ENCODE data around the gene PFDN2. TPM values are rescaled to one million over a fixed set of nuclear protein-coding genes. Genes with fewer than 3 reads are reported as not detected.
"Not testable (repeated sequence)": the region's sequence is repeated elsewhere in the genome, so short reads cannot be mapped to it uniquely, and the experiment has no call there.

The PFDN2 gene
- total RNA-seq, 5 donors from 2014 or later (not counting 1 experiment from before 2014, with no cell fraction given) = 32.4 to 48.3 (median 42.1) TPM

- POLR2A ChIA-PET = interaction anchor here in 1 of 2 donors (0.5 kb wide), 1 partner anchor 23 kb away, joined by 3 read pairs; no protein-coding TSS in a partner anchor
- Histone ChIP-seq H3K36me3 (ENCODE audit: control insufficient read depth in 2 of 2, extremely low read depth in 1 of 2, insufficient read depth in 1 of 2, low read length in 1 of 2) (peaks cover 23 to 70% of the 10 kb centered on the region in 2 donors), H3K27ac (ENCODE audit: low read length) (no peak overlapping the region), H3K9me3 (no peaks in the 10 kb centered on the region), H3K27me3 (replicated peaks in 1 of 2; ENCODE audit: control insufficient read depth in 2 of 2, extremely low read depth in 1 of 2, insufficient read depth in 2 of 2, low read length in 1 of 2) (no peaks in the 10 kb centered on the region), H3K4me3 (ENCODE audit: control insufficient read depth in 1 of 2, extremely low read depth in 1 of 2, low read length in 1 of 2) (no peak overlapping the region), H3K4me1 (ENCODE audit: control insufficient read depth in 1 of 2, extremely low read depth in 1 of 2, insufficient read depth in 2 of 2, low read length in 2 of 2) (peaks cover 12 to 23% of the 10 kb centered on the region in 2 experiments)
- no CpG with 5 or more reads among the region's 6 CpGs for WGBS (ENCODE audit: insufficient coverage)
- Mint-ChIP-seq H3K4me1 (peaks cover 44 to 49% (median 48%) of the 10 kb centered on the region in 3 donors), H3K36me3 (peaks cover 57% of the 10 kb centered on the region), H3K4me3 (no peak overlapping the region), H3K27ac (no peak overlapping the region), H3K27me3 (no peaks in the 10 kb centered on the region), H3K9me3 (no peaks in the 10 kb centered on the region)
- CTCF ChIA-PET = no interaction called here
- DNase-seq (no peak), ATAC-seq (replicated peaks in 1 of 4) (no peak)
These were observed 5.1 kb upstream of the PFDN2 start for GRCh38 chr1:161122967-161123366.

DNA sequence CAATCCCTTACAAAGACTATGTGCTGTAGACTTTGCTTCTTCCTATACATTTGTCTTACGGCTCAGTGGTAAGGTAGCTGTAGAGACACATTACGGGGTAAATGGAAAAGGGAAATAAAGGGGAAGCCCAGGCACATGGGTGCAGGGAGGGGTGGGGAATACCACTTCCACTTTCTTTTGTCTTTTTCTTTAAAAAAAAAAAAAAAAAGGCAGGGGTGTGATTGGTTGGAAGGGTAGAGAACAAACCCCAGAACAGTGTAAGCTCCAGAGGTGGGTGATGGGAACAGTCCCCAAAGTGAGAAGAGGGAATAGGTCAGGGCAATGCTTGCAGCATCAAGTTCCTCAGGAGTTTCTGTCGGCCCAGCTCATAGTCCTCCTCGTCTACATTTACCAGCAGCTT is 4.0 kb upstream of the PFDN2 start:
- Histone ChIP-seq H3K4me1 (ENCODE audit: control insufficient read depth in 1 of 2, extremely low read depth in 1 of 2, insufficient read depth in 2 of 2, low read length in 2 of 2) (peaks cover 18 to 25% of the 10 kb centered on the region in 2 experiments), H3K27me3 (replicated peaks in 1 of 2; ENCODE audit: control insufficient read depth in 2 of 2, extremely low read depth in 1 of 2, insufficient read depth in 2 of 2, low read length in 1 of 2) (no peaks in the 10 kb centered on the region), H3K4me3 (ENCODE audit: control insufficient read depth in 1 of 2, extremely low read depth in 1 of 2, low read length in 1 of 2) (no peak overlapping the region), H3K36me3 (ENCODE audit: control insufficient read depth in 2 of 2, extremely low read depth in 1 of 2, insufficient read depth in 1 of 2, low read length in 1 of 2) (peaks cover 23 to 62% of the 10 kb centered on the region in 2 donors), H3K9me3 (no peaks in the 10 kb centered on the region), H3K27ac (ENCODE audit: low read length) (no peak overlapping the region)
- H3K4me1 Mint-ChIP-seq = peaks cover 42 to 47% (median 43%) of the 10 kb centered on the region in 3 donors
- no peaks in the 10 kb centered on the region for H3K27me3 Mint-ChIP-seq
- H3K36me3 Mint-ChIP-seq = peaks cover 48% of the 10 kb centered on the region
- H3K4me3 Mint-ChIP-seq = no peak overlapping the region
- POLR2A ChIA-PET = no interaction called here
- ATAC-seq (replicated peaks in 1 of 4) = no peak
- CTCF ChIA-PET = interaction anchor here (0.7 to 1.2 kb wide), 5 partner anchors 10 to 348 kb away, joined by 3 to 6 read pairs (median 3); partner anchors contain the start of gene DEDD (in 1 of the 2)
- no peak for DNase-seq
- H3K27ac Mint-ChIP-seq = peak overlapping the region in 1 of 2 donors; percentile 16
- H3K9me3 Mint-ChIP-seq = no peaks in the 10 kb centered on the region
- WGBS (ENCODE audit: insufficient coverage) = 86% methylated on average over 2 of the region's 4 CpGs

GRCh38 chr1:161121042-161121650 is 3.3 kb upstream of the PFDN2 start:
- DNase-seq (no peak), ATAC-seq (replicated peaks in 1 of 4) (no peak)
- H3K27me3 Mint-ChIP-seq = no peaks in the 10 kb centered on the region
- ChIA-PET POLR2A (interaction anchor here (0.5 to 0.6 kb wide), 3 partner anchors 164 to 1043 kb away, joined by 4 to 5 read pairs (median 4); no protein-coding TSS in a partner anchor), CTCF (interaction anchor here (0.6 to 1.2 kb wide), 8 partner anchors 10 to 348 kb away, joined by 3 to 6 read pairs (median 3); partner anchors contain the start of gene DEDD (in 1 of the 2))
- no peak overlapping the region for H3K4me3 ChIP-seq (ENCODE audit: control insufficient read depth in 1 of 2, extremely low read depth in 1 of 2, low read length in 1 of 2)
- H3K27ac ChIP-seq (ENCODE audit: low read length) = no peak overlapping the region
- H3K36me3 Mint-ChIP-seq = peaks cover 43% of the 10 kb centered on the region
- no peaks in the 10 kb centered on the region for H3K9me3 ChIP-seq
- H3K4me1 ChIP-seq (ENCODE audit: control insufficient read depth in 1 of 2, extremely low read depth in 1 of 2, insufficient read depth in 2 of 2, low read length in 2 of 2) = peaks cover 20 to 32% of the 10 kb centered on the region in 2 experiments
- H3K27ac Mint-ChIP-seq = peak overlapping the region in 1 of 2 donors; percentile 16
- no peak overlapping the region for H3K4me3 Mint-ChIP-seq
- WGBS (ENCODE audit: insufficient coverage) = no CpG with 5 or more reads among the region's 3 CpGs
- H3K4me1 Mint-ChIP-seq = peaks cover 43 to 50% (median 45%) of the 10 kb centered on the region in 3 donors
- peaks cover 23 to 58% of the 10 kb centered on the region in 2 donors for H3K36me3 ChIP-seq (ENCODE audit: control insufficient read depth in 2 of 2, extremely low read depth in 1 of 2, insufficient read depth in 1 of 2, low read length in 1 of 2)
- no peaks in the 10 kb centered on the region for H3K9me3 Mint-ChIP-seq
- no peaks in the 10 kb centered on the region for H3K27me3 ChIP-seq (replicated peaks in 1 of 2; ENCODE audit: control insufficient read depth in 2 of 2, extremely low read depth in 1 of 2, insufficient read depth in 2 of 2, low read length in 1 of 2)

GRCh38 chr1:161119092-161119903 is 1.5 kb upstream of the PFDN2 start:
- Histone ChIP-seq H3K4me1 (ENCODE audit: control insufficient read depth in 1 of 2, extremely low read depth in 1 of 2, insufficient read depth in 2 of 2, low read length in 2 of 2) (peaks cover 20 to 42% of the 10 kb centered on the region in 2 experiments), H3K27me3 (replicated peaks in 1 of 2; ENCODE audit: control insufficient read depth in 2 of 2, extremely low read depth in 1 of 2, insufficient read depth in 2 of 2, low read length in 1 of 2) (no peaks in the 10 kb centered on the region), H3K4me3 (ENCODE audit: control insufficient read depth in 1 of 2, extremely low read depth in 1 of 2, low read length in 1 of 2) (no peak overlapping the region), H3K36me3 (ENCODE audit: control insufficient read depth in 2 of 2, extremely low read depth in 1 of 2, insufficient read depth in 1 of 2, low read length in 1 of 2) (peaks cover 15 to 51% of the 10 kb centered on the region in 2 donors), H3K9me3 (no peaks in the 10 kb centered on the region), H3K27ac (ENCODE audit: low read length) (peak overlapping the region; percentile 89)
- DNase-seq = peak in 33 of 35 experiments; percentile 22 to 83 (median 57)
- H3K27me3 Mint-ChIP-seq = no peaks in the 10 kb centered on the region
- H3K27ac Mint-ChIP-seq = peak overlapping the region; percentile 91 to 93
- H3K4me1 Mint-ChIP-seq = peaks cover 51 to 63% (median 62%) of the 10 kb centered on the region in 3 donors
- ATAC-seq (replicated peaks in 1 of 4) = peak; percentile 43 to 57 (median 46)
- WGBS (ENCODE audit: insufficient coverage) = 62% methylated on average over 7 of the region's 10 CpGs
- peak overlapping the region; percentile 89 to 96 (median 92) for H3K4me3 Mint-ChIP-seq
- no peaks in the 10 kb centered on the region for H3K9me3 Mint-ChIP-seq
- H3K36me3 Mint-ChIP-seq = peaks cover 40% of the 10 kb centered on the region
- POLR2A ChIA-PET = interaction anchor here in 1 of 2 donors (0.6 kb wide), 1 partner anchor 46 kb away, joined by 3 read pairs; no protein-coding TSS in a partner anchor
- CTCF ChIA-PET = no interaction called here

DNA sequence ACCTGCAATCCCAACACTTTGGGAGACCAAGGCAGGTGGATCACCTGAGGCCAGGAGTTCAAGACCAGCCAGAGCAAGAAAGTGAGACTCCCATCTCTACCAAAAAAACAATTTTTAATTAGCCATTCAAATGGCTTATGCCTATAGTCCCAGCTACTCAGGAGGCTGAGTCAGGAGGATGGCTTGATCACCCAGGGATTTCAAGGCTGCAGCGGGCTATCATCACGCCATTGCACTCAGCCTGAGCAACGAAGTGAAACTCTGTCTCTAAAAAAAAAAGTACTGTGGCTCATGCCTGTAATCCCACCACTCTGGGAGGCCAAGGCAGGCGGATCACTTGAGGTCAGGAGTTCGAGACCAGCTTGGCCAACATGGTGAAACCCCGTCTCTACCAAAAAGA is 1.9 kb downstream of the PFDN2 start:
- H3K9me3 ChIP-seq; H3K4me3 ChIP-seq (ENCODE audit: control insufficient read depth in 1 of 2, extremely low read depth in 1 of 2, low read length in 1 of 2); H3K27me3 ChIP-seq (replicated peaks in 1 of 2; ENCODE audit: control insufficient read depth in 2 of 2, extremely low read depth in 1 of 2, insufficient read depth in 2 of 2, low read length in 1 of 2); H3K27ac ChIP-seq (ENCODE audit: low read length); POLR2A ChIA-PET; ATAC-seq (replicated peaks in 1 of 4); H3K27me3 Mint-ChIP-seq; DNase-seq; H3K9me3 Mint-ChIP-seq: not testable (repeated sequence)
- H3K4me3 Mint-ChIP-seq = peak overlapping the region; percentile 89 to 96 (median 92)
- H3K4me1 ChIP-seq (ENCODE audit: control insufficient read depth in 1 of 2, extremely low read depth in 1 of 2, insufficient read depth in 2 of 2, low read length in 2 of 2) = peaks cover 25 to 42% of the 10 kb centered on the region in 2 experiments
- peak overlapping the region in 1 of 2 donors; percentile 2 for H3K27ac Mint-ChIP-seq
- H3K36me3 Mint-ChIP-seq = peaks cover 12% of the 10 kb centered on the region
- H3K36me3 ChIP-seq (ENCODE audit: control insufficient read depth in 2 of 2, extremely low read depth in 1 of 2, insufficient read depth in 1 of 2, low read length in 1 of 2) = peaks cover 8 to 25% of the 10 kb centered on the region in 2 donors
- peaks cover 77 to 82% (median 80%) of the 10 kb centered on the region in 3 donors for H3K4me1 Mint-ChIP-seq
- CTCF ChIA-PET = interaction anchor here in 1 of 2 donors (0.6 kb wide), 1 partner anchor 29 kb away, joined by 3 read pairs; no protein-coding TSS in a partner anchor
- 90% methylated on average over 6 of the region's 6 CpGs for WGBS (ENCODE audit: insufficient coverage)

GRCh38 chr1:161115132-161115711 is 2.6 kb downstream of the PFDN2 start:
- no peaks in the 10 kb centered on the region for H3K27me3 Mint-ChIP-seq
- H3K27ac Mint-ChIP-seq = peak overlapping the region in 1 of 2 donors; percentile 44
- peaks cover 77 to 80% (median 78%) of the 10 kb centered on the region in 3 donors for H3K4me1 Mint-ChIP-seq

More at GRCh38 chr1:161115132-161115711, 2.6 kb downstream of the PFDN2 start:
- Mint-ChIP-seq H3K36me3 (peaks cover 9% of the 10 kb centered on the region), H3K4me3 (peak overlapping the region in 2 of 3 donors; percentile 89 to 96), H3K9me3 (no peaks in the 10 kb centered on the region)
- H3K4me3 ChIP-seq (ENCODE audit: control insufficient read depth in 1 of 2, extremely low read depth in 1 of 2, low read length in 1 of 2) = no peak overlapping the region
- no peak overlapping the region for H3K27ac ChIP-seq (ENCODE audit: low read length)
- no peaks in the 10 kb centered on the region for H3K9me3 ChIP-seq
- DNase-seq (no peak), ATAC-seq (replicated peaks in 1 of 4) (no peak)
- peaks cover 25 to 42% of the 10 kb centered on the region in 2 experiments for H3K4me1 ChIP-seq (ENCODE audit: control insufficient read depth in 1 of 2, extremely low read depth in 1 of 2, insufficient read depth in 2 of 2, low read length in 2 of 2)
- POLR2A ChIA-PET = interaction anchor here in 1 of 2 donors (1.2 kb wide), 1 partner anchor 10 kb away, joined by 3 read pairs; no protein-coding TSS in a partner anchor
- no peaks in the 10 kb centered on the region for H3K27me3 ChIP-seq (replicated peaks in 1 of 2; ENCODE audit: control insufficient read depth in 2 of 2, extremely low read depth in 1 of 2, insufficient read depth in 2 of 2, low read length in 1 of 2)
- CTCF ChIA-PET = no interaction called here
- peaks cover 5 to 18% of the 10 kb centered on the region in 2 donors for H3K36me3 ChIP-seq (ENCODE audit: control insufficient read depth in 2 of 2, extremely low read depth in 1 of 2, insufficient read depth in 1 of 2, low read length in 1 of 2)
- 79% methylated on average over 10 of the region's 12 CpGs for WGBS (ENCODE audit: insufficient coverage)

All from T-cell (primary cell).